Right cardiac atrium (tissue), 5 donors: ENCODE measurements around the gene ITPRIPL2. TPM values are rescaled to one million over a fixed set of nuclear protein-coding genes. Genes with fewer than 3 reads are reported as not detected.

Source experiments
- ATAC-seq, 2 donors: fragments of 200-7000 bp; cut with Tn5 transposase; one replicate each; pipeline versions ENCODE4 v1.8.0 to v1.9.1; 2020; ENCODE audit warnings: moderate library complexity in 2 of 2, mild to moderate bottlenecking in 1 of 2
- DNase-seq, 3 donors: peaks; one replicate each; pipeline ENCODE4 v3.0.0-alpha.2; 2020
- H3K27ac ChIP-seq: one replicate; pipeline ENCODE4 v1.5.1; 2013; ENCODE audit warnings: mild to moderate bottlenecking, low read length, control low read depth, moderate library complexity
- H3K27me3 ChIP-seq: one replicate; pipeline ENCODE4 v1.6.1; 2013; ENCODE audit not compliant: control insufficient read depth, insufficient read depth
- H3K4me1 ChIP-seq: one replicate; pipeline ENCODE4 v1.6.1; 2013; ENCODE audit warnings: low read length; ENCODE audit not compliant: control insufficient read depth, insufficient read depth
- H3K4me3 ChIP-seq: one replicate; pipeline ENCODE4 v1.5.1; 2013; ENCODE audit warnings: low read length, control low read depth
- H3K9me3 ChIP-seq: one replicate; pipeline ENCODE4 v1.6.1; 2013; ENCODE audit warnings: low read length; ENCODE audit not compliant: control insufficient read depth
- WGBS: extraction: QIAGEN DNeasy Blood & Tissue Kit; methylation state at CpG from one replicate; pipeline ENCODE4 v1.1.7; 2013; 5-methylcytosine and 5-hydroxymethylcytosine counted together
- intact Hi-C, 4 donors: fragments of 100-400 bp; cut with DNase I; formaldehyde crosslinking; loops; one replicate each; pipeline versions ENCODE4 v1.11.0 to v1.14.0; 2022 to 2023
- polyA plus RNA-seq: library from polyadenylated mRNA; stranded (reverse); fragments of 200-250 nt; gene quantifications from one replicate; pipeline ENCODE4 v1.2.3, GENCODE V29; 2013
- total RNA-seq, 4 donors: library from RNA; stranded (reverse); fragmentation: NEBNext Ultra II Directional; extraction: Animal tissue kit (Norgen Biotek cat#: 25700); gene quantifications; one replicate each; pipeline ENCODE4 v1.2.1, GENCODE V29; 2021
- donor health status: healthy with polysubstance abuse.
- donor health status: DM: no; HTN: yes; CAD: no.
- donor health status: DM: no; HTN: no; CAD: no.
- donor health status: DM: no; HTN: yes; CAD: no; lungs with severe emphysema.
- donor health status: DM: yes; HTN: yes; CAD: no.

Gene ITPRIPL2
- total and polyA plus RNA-seq, 5 donors = 5.8 to 37.0 (median 21.4) TPM

DNA sequence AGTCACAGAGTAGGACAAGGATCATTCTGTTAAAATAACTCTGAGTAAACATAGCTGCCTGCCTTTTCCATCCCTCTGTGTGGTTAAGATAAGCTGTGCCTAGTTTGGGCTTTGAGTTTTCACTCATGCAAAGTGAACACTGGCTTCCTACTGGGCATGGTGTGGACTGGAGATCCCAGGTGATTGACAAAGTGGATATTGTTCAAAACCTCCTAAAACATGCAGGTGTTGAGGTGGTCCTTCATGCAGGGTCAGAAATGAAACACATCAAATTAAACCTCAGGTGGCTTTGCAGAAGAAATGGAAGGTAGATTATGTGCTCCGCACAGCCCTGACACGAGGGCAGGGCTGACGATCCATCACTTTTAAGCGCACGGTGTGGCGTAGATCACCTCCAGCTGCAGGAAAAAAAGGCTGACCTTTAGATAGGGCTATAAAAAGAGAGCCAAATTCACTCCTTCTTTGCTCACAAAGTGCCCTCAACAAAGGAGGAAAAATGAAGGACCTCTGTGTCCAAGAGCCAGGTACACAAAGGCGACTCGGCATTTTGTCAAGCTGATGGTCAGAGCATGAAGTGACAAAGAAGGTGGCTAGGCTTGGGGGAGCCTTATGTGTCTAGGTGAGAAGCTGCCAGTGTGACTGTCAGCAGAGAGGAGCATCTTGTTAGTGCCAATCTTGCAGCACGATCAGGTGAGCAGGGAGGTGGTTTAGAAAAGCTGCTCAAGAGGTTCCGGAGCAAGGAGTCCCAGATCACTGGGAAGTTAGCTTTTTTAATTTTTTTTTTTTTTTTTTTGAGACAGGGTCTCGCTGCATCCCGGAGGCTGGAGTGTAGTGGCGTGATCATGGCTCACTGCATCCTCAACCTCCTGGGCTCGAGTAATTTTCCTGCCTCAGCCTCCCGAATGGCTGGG, 19.9 kb upstream of the ITPRIPL2 start:
- ATAC-seq = no peak
- Histone ChIP-seq H3K27ac (no peak overlapping the region), H3K9me3 (no peaks in the 10 kb centered on the region), H3K4me1 (no peaks in the 10 kb centered on the region), H3K4me3 (no peak overlapping the region), H3K27me3 (no peaks in the 10 kb centered on the region)
- no peak for DNase-seq
- WGBS = 86% methylated on average over 15 of the region's 15 CpGs
- intact Hi-C loops = loop anchor here in 1 of 4 donors (10.0 kb wide), 1 partner anchor 411 kb away; no protein-coding TSS in a partner anchor

DNA sequence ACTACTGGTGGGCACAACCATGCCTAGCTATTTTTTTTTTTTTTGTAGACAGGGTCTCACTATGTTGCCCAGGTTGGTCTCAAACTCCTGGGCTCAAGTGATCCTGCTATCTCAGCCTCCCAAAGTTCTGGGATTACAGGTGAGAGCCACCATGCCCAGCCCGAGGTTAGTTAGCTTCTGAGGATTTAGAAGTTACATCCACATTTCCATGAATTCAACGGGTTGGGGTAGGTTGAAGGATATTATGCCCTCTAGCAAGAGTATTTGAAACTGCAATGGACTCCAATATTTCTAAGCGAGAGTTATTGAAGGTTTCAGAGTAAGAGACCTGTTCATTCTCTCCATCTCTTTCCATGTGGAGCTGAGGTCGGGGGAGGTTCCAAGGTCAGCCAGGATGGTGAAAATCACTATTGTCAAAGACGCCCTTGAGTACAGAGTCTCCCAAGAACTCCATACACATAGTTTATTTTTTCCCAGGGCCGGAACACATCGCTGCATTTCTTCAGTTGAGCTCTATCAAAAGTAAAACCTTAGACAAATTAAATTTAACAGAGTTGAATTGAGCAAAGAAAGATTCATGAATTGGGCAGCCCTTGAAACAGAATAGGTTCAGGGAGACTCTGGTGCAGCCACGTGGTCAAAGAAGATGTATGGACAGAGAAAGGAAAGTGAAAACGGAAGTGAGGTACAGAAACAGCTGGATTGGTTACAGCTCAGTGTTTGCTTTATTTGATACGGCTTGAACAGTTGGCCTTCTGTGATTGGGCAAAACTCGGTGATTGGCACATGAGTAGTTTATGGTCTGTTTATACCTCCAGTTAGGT, 19.0 kb upstream of the ITPRIPL2 start:
- WGBS = 75% methylated on average over 11 of the region's 11 CpGs
- H3K4me3 ChIP-seq = no peak overlapping the region
- H3K27ac ChIP-seq = no peak overlapping the region
- DNase-seq = no peak
- intact Hi-C loops = loop anchor here in 1 of 4 donors (10.0 kb wide), 1 partner anchor 410 kb away; no protein-coding TSS in a partner anchor
- H3K27me3 ChIP-seq = no peaks in the 10 kb centered on the region
- H3K9me3 ChIP-seq = no peaks in the 10 kb centered on the region
- ATAC-seq = no peak
- no peaks in the 10 kb centered on the region for H3K4me1 ChIP-seq

DNA sequence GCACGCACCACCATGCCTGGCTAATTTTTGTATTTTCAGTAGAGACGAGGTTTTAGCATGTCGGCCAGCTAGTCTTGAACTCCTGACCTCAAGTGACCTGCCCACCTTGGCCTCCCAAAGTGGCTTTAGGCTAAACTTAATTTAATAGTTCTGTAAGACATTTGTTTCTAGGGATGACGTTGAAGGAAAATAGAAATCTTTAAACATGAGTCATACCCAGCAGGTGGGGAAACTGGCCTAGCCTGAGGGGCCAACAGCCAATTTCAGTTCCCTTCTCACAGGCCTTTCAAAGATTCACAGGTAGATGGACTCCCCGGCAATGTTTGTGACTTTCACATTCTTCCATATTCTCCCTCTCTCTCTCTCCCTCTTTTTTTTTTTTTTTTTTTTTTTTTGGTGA, 18.1 kb upstream of the ITPRIPL2 start:
- 86% methylated on average over 5 of the region's 5 CpGs for WGBS
- intact Hi-C loops = loop anchor here in 1 of 4 donors (10.0 kb wide), 1 partner anchor 409 kb away; no protein-coding TSS in a partner anchor

DNA sequence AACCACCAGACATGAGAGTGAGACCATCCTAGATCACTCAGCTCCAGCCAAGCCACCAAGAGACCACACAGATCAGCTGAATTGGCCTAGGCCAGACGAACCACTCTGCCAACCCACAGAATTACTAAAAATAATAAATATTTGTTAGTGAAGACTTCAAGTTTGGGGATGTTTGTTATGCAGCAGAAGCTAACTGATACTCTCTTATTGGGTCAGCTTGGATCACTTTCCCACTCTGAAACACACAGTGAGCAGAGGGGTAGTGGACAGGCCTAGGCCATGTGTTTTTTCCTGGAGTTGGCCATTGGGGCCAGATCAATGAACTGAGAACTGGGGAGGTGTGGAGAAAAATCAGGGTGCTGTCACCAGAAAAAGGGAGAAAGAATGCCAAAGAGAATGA, 15.6 kb upstream of the ITPRIPL2 start:
- Histone ChIP-seq H3K9me3 (no peaks in the 10 kb centered on the region), H3K27me3 (no peaks in the 10 kb centered on the region), H3K4me3 (no peak overlapping the region), H3K27ac (no peak overlapping the region), H3K4me1 (no peaks in the 10 kb centered on the region)
- no peak for DNase-seq
- intact Hi-C loops = loop anchor here in 1 of 4 donors (10.0 kb wide), 1 partner anchor 407 kb away; no protein-coding TSS in a partner anchor
- WGBS = 80% methylated on average over 1 of the region's 1 CpG
- no peak for ATAC-seq

More for the DNA sequence above, 18.1 kb upstream of the ITPRIPL2 start:
- Histone ChIP-seq H3K9me3 (no peaks in the 10 kb centered on the region), H3K27me3 (no peaks in the 10 kb centered on the region), H3K27ac (no peak overlapping the region), H3K4me3 (no peak overlapping the region), H3K4me1 (no peaks in the 10 kb centered on the region)
- ATAC-seq (no peak), DNase-seq (no peak)

- H3K27me3 ChIP-seq = no peaks in the 10 kb centered on the region
- no peak overlapping the region for H3K27ac ChIP-seq
- no peaks in the 10 kb centered on the region for H3K4me1 ChIP-seq
- 72% methylated on average over 16 of the region's 16 CpGs for WGBS
- no peaks in the 10 kb centered on the region for H3K9me3 ChIP-seq
- ATAC-seq = no peak
- no peak overlapping the region for H3K4me3 ChIP-seq
- no peak for DNase-seq
- intact Hi-C loops = no loop called here
These were observed 11.4 kb upstream of the ITPRIPL2 start for GRCh38 chr16:19102187-19102872.

DNA sequence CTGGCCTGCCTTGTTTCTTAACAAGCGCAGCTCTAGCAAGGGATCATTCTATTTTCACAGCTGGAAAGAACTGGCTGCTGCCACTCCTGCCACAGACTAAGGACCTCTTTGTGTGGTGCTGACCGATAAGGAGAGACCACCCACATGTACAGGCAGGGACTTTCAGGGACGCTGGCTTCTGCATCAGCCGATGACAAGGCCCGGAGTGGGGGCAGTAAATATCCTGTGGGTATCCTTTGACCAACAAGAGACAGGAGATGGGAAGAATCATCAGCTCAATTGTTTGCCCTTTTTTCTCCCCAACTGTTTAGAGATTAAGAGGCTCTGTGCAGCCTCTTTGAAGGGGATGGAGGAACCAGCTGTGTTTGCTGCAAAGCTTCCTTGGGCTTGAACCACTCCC, 9.2 kb upstream of the ITPRIPL2 start:
- WGBS = 58% methylated on average over 5 of the region's 5 CpGs
- Histone ChIP-seq H3K9me3 (no peaks in the 10 kb centered on the region), H3K27ac (no peak overlapping the region), H3K4me3 (no peak overlapping the region), H3K27me3 (no peaks in the 10 kb centered on the region), H3K4me1 (no peaks in the 10 kb centered on the region)
- intact Hi-C loops = no loop called here
- ATAC-seq (no peak), DNase-seq (no peak)

DNA sequence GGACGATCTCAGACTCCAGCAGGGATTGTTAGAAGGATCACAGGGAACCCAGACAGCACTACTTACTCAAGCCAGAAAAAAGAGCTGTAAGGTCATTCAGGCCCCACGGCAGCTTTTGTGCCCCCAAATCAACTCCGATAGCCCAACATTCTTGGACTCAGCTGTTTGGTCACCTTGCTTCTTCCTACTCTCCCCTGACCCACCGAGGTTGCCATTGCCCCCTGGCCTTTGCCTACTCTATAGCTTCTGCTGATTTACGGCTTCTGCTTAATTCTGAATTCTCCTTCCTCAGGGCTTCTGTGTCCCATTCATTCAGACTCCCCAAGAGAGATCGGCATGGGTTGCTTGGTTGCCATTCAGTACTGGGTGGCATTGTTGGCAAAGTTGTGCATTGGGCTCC, 8.6 kb upstream of the ITPRIPL2 start:
- H3K27me3 ChIP-seq = no peaks in the 10 kb centered on the region
- H3K9me3 ChIP-seq = no peaks in the 10 kb centered on the region
- intact Hi-C loops = no loop called here
- WGBS = 89% methylated on average over 6 of the region's 6 CpGs
- no peak overlapping the region for H3K27ac ChIP-seq
- DNase-seq (no peak), ATAC-seq (no peak)
- no peaks in the 10 kb centered on the region for H3K4me1 ChIP-seq
- no peak overlapping the region for H3K4me3 ChIP-seq

- peak in 1 of 3 donors; percentile 66 for DNase-seq
- 47% methylated on average over 11 of the region's 11 CpGs for WGBS
- intact Hi-C loops = no loop called here
- no peaks in the 10 kb centered on the region for H3K4me1 ChIP-seq
- no peak overlapping the region for H3K4me3 ChIP-seq
- H3K27ac ChIP-seq = no peak overlapping the region
- no peaks in the 10 kb centered on the region for H3K27me3 ChIP-seq
- H3K9me3 ChIP-seq = no peaks in the 10 kb centered on the region
- ATAC-seq = no peak
These were observed 7.7 kb upstream of the ITPRIPL2 start for GRCh38 chr16:19105891-19106624.

DNA sequence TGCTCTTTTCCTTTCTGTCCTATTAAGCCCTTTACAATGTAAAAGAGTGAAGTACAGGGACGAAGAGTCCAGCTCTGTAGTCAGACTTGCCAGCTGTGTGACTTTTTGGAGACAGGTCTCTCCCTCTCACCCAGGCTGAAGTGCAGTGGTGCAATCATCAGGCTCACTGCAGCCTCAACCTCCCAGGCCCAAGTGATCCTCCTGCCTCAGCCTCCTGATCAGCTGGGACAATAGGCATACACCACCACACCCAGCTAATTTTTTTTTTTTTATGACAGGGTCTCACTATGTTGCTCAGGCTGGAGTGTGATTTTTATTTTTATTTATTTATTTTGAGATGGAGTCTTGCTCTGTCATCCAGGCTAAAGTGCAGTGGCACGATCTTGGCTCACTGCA, 7.1 kb upstream of the ITPRIPL2 start:
- H3K4me3 ChIP-seq = no peak overlapping the region
- H3K4me1 ChIP-seq = no peaks in the 10 kb centered on the region
- 94% methylated on average over 2 of the region's 2 CpGs for WGBS
- ATAC-seq = no peak
- intact Hi-C loops = no loop called here
- no peak overlapping the region for H3K27ac ChIP-seq
- DNase-seq = no peak
- H3K9me3 ChIP-seq = no peaks in the 10 kb centered on the region
- no peaks in the 10 kb centered on the region for H3K27me3 ChIP-seq
